ENCODE results near the gene INSYN2B. TPM values are rescaled to one million over a fixed set of nuclear protein-coding genes. Genes with fewer than 3 reads are reported as not detected.

Gene INSYN2B
- total and polyA plus RNA-seq, 2 experiments from 2014 or later: not detected

GRCh38 chr5:169942181-169942580 lies 38.1 kb downstream of the INSYN2B start (continued):
- TF ChIP-seq JUNB (IDR thresholded peaks at IDR 0.05; ENCODE audit: unreplicated experiment) (no peak), ETS1 (IDR thresholded peaks at IDR 0.05) (no peak)

- Histone ChIP-seq H3K4me2 (no peak overlapping the region), H3K79me2 (replicated peaks; ENCODE audit: insufficient read depth) (no peaks in the 10 kb centered on the region), H4K20me1 (replicated peaks; ENCODE audit: insufficient read depth) (no peaks in the 10 kb centered on the region), H2AFZ (no peak overlapping the region), H3K9me2 (ENCODE audit: insufficient read depth) (no peaks in the 10 kb centered on the region), H3K36me3 (ENCODE audit: insufficient read depth) (no peaks in the 10 kb centered on the region), H3K27ac (ENCODE audit: low read depth) (no peak overlapping the region), H3K4me1 (ENCODE audit: insufficient read depth) (peaks cover 9% of the 10 kb centered on the region), H3K27me3 (ENCODE audit: insufficient read depth) (no peaks in the 10 kb centered on the region), H3F3A (replicated peaks; ENCODE audit: low read depth) (no peaks in the 10 kb centered on the region), H3K4me3 (no peak overlapping the region)
- H3K27ac Mint-ChIP-seq: no peak overlapping the region
- peaks cover 15% of the 10 kb centered on the region for H3K4me1 Mint-ChIP-seq
- no peaks in the 10 kb centered on the region for H3K9me3 Mint-ChIP-seq
- ATAC-seq: no peak
- TF ChIP-seq POLR2AphosphoS5 (IDR thresholded peaks at IDR 0.05; ENCODE audit: low read depth) (no peak), CREB1 (CRISPR knock-in tag; IDR thresholded peaks at IDR 0.05; ENCODE audit: low read depth) (no peak), EZH2phosphoT487 (IDR thresholded peaks at IDR 0.05; ENCODE audit: unreplicated experiment) (no peak), NANOG (IDR thresholded peaks at IDR 0.05; ENCODE audit: borderline replicate concordance) (no peak), JUNB (IDR thresholded peaks at IDR 0.05; ENCODE audit: unreplicated experiment) (no peak), STAT1 (IDR thresholded peaks at IDR 0.05; ENCODE audit: unreplicated experiment) (no peak), ZNF462 (CRISPR knock-in tag; IDR thresholded peaks at IDR 0.05) (no peak)
- H3K4me3 Mint-ChIP-seq: no peak overlapping the region
- peaks cover 2% of the 10 kb centered on the region for H3K27me3 Mint-ChIP-seq (ENCODE audit: insufficient read depth, low read depth, poor library complexity)
- H3K36me3 Mint-ChIP-seq (ENCODE audit: low read depth): no peaks in the 10 kb centered on the region
- no peak for DNase-seq (ENCODE audit: low spot score)
These were observed 38.8 kb downstream of the INSYN2B start for GRCh38 chr5:169941542-169941941.
